NAMALWA (cell line): Measurements from ENCODE around the gene DNAH9.
A peak's percentile ranks its signal among the peaks of the same experiment; 100 is the strongest.

Source experiments
- DNase-seq: peaks from one replicate; pipeline ENCODE4 v3.0.0-alpha.2; 2015; ENCODE audit warnings: low spot score

The DNAH9 gene

GRCh38 chr17:11840831-11841230, 242.6 kb downstream of the DNAH9 start:
- no peak for DNase-seq

- DNase-seq = no peak
These were observed 250.1 kb downstream of the DNAH9 start for GRCh38 chr17:11848330-11848729.

DNA sequence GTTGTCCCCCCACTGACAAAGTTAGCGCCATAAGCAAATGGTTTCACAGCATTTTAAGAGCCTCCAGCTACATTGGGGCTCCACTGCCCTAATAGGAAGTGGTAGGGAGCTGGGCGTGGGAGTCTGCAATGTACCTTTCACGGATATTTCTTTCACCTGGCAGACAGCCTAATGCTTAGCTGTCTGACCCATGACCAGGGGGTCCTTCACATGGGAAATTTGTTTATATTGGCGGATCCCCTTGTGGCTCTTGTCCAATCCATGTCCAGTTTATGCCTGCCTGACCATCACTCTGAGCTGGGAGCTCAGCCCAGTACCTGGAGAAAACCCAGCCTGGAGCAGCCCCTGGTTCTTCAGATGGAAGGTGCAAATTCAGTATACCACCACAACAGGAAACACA, 254.0 kb downstream of the DNAH9 start:
- DNase-seq = no peak

DNA sequence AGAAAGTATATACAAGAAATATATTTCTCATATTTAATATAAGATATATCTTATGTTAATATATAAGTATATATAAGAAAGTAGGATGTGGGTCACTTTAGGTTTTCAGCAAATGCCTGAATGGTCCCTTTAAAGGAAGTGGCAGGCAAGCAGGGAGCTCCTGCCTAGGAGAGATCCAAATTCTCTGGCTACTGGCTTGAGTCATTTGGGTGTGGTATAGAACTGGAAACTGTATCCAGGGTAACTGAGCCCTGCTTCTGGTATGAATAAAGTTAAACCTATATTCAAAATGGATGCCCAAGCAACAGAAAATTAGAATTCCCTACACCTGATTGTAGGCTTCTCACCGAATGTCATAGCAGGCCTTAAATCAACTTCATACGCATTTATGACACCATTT, 254.6 kb downstream of the DNAH9 start:
- DNase-seq = no peak

DNA sequence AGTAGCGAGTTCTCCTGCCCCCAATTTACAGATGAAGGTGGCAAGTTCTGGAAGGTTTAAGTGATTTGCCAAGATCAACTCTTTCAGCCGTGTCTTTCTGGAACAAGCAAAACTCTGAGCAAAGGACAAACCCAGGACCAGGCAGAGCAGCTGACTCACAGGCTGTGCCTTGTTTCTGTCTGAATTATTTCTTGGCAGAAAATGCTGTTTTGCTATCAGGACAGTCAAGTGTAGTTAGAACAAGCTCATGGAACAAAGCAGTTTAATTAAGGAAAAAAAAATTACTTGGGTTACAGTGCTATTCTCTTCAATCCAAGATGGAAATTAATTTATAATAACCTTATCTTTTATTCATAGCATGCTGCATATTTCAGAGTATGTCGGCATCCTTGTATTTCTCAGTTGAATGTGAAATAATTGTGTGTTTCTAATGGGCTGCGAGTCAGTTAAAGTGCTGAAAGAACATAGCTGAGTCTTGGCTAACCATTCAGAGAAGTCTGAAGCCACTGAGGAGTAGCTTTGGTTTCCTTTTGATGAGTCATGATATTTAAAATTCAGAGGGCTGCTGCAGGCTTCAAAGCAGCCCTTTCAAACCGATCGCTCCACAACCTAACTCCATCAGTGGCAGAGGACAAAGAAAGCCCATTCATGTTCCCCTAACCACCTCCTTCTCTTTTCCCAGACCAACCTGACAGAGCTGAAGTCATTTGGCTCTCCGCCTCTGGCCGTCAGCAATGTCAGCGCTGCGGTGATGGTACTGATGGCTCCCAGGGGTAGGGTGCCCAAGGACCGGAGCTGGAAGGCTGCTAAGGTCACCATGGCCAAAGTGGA, 255.3 kb downstream of the DNAH9 start:
- DNase-seq = no peak

DNA sequence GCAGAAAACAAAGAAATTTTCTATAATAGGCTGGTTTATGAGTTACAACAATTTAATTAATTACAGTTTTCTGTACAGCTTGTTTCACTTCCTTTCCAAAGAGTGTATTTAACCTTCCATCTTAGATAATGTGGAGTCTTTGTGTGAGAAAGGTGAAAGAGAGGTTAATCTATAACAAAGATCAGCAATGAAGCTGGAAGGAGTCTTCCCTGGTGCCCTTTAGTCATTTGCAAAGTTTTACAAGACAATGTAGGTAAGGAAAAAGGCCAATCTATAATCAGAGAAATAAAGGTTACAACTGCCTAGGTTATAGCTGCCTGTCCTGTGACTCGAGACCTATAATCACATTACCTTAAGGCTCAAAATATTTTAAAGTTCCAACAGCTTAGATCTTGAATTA, 257.0 kb downstream of the DNAH9 start:
- no peak for DNase-seq

DNA sequence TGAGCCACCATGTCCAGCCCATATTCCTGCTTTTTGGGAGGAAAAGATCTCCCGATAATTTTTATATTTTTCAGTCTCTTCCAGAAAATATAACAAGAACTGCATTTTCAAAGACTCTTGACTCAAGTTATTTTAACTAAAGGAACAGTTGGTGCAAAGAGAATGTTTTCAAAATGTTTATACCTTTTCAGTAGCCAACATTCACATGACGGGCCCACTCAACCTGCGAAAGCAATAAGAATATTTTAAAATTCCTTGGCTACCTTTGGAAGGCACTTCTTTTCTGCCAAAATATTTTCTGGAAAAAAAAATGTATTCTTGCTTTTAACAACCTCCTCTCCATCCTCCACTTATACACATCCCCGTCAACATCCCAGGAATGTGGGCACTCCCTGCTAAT, 258.7 kb downstream of the DNAH9 start:
- DNase-seq = no peak

DNA sequence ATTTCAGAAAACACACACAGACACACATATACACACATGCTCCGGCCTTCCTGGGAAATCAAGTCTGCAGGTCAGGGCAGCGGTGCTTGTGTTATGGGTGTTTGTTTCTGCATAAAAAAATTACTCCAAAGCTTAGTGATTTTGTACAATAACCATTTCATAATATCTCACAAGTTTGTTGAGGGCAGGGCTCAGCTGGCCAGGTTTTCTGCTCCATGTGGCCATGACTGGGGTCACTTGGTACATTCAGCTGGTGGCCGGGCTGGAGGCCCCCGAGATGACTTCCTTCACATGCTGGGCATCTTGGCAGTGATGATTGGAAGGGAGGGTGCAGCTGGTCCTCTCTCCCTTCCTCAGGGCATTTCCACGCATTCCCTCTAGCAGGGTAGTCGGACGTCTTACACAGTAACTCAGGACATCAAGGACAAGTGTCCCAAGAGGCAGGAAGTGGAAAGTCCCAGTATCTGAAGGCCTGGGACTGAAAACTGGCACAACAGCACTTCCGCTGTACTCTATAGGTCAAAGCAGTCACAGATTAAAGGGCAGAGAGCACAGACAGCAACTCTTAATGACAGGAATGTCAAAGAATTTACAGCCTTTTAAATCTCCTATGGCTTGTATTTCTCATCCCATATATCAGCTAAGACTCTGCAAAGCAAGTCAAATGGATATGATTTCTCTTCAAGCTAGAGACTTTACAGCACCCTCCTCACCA, 271.6 kb downstream of the DNAH9 start:
- DNase-seq = no peak

- no peak for DNase-seq
These were observed 273.5 kb downstream of the DNAH9 start for GRCh38 chr17:11871773-11872172.

- DNase-seq = no peak
These were observed 276.5 kb downstream of the DNAH9 start for GRCh38 chr17:11874756-11875155.

- peak; percentile 23 for DNase-seq
These were observed 282.4 kb downstream of the DNAH9 start for GRCh38 chr17:11880714-11881113.

DNA sequence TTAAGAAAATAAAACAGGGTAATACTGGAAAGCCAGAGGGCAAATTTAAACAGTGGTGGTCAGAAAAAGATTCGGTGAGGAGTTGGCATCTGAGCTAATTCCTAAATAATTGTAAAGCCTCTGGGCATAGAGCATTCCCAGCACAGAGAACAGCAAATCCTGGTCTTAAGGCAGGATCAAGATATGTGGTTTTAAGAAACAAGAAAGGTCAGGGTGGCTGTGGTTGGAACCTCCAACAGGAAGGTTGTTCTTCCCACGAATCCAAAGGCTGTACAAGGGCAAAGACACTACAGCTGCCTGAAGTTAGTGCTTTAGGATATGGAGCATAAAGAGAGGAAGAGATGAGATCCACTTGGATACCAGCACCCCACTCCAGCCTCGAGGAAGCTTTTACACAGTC, 284.4 kb downstream of the DNAH9 start:
- no peak for DNase-seq

- DNase-seq = no peak
These were observed 286.8 kb downstream of the DNAH9 start for GRCh38 chr17:11885051-11885450.

- DNase-seq = no peak
These were observed 291.0 kb downstream of the DNAH9 start for GRCh38 chr17:11889266-11889665.

DNA sequence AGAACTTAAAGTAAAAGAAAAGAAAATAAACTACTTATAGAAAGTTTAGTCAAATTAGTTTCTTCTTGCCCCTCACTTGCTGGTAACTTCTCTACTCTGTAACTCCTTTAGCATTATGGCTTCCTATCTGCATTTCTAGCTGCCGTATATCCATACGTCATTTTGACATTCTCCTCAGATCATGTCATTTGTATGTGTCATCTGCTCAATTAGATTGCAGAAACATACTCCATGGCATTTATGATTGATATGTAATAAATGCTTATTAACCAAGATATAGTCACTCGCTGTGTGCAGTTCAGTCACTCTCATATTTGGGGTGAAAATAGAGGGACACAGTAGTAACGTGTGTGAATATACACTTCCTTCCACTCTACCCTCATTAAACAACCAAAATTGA, 295.6 kb downstream of the DNAH9 start:
- no peak for DNase-seq

DNA sequence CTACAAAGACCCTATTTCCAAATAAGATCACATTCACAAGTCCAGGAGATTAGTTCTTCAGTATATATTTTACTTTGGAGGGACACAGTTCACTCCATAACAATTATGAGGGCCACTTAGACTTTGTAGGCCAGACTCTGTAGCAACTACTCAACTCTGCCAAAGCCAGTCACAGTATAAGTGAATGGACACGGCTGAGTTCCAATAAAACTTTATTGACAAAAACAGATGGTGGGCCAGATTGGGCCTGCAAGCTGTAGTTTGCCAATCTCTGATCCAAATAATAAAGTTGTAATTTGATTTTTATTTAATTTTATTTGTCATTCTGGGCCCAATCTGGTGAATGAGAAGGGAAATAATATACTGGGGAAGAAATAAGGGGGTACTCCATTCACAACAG, 297.9 kb downstream of the DNAH9 start:
- DNase-seq = no peak

- no peak for DNase-seq
These were observed 300.4 kb downstream of the DNAH9 start for GRCh38 chr17:11898526-11899235.

GRCh38 chr17:11899537-11899942, 301.3 kb downstream of the DNAH9 start:
- no peak for DNase-seq

DNA sequence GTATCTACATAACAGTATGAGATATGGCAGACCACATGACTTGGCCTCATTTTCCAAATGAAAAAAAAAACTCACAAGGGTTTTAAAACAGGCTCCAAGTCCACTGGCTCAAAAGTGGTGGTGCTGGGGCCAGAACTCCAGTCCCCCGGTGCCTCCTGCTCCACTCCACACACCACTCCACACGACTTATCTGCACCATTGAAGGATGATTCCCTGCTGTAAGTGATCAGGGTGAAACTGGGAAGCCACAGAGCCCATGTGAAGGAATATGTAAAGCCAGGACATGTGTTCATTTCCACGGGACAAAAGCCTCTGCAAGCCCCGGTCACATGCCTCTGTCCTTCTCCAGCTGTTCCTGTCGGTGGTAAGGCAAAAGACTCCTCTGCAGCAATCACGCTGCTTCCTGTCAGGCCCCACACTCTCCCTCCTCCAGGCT, 301.8 kb downstream of the DNAH9 start:
- DNase-seq = no peak

DNA sequence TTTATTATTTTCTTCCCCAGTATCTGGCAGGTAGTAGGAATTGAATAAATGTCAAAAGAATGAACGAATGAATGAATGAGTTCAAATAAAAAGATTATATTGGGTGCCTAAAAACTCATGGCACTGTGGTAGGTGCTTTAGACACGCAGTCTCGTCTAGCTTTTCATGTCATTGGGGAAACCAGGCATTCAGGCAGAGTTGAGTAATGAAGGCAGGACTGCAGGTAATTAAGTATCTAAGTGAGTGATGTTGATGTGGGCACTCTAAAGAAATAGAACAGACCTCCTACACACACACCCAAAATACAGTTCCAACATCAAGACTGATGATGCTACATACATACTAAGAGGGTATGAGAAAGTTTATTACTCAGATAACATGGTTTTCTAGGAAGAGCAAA, 302.4 kb downstream of the DNAH9 start:
- no peak for DNase-seq

GRCh38 chr17:11901931-11902330, 303.7 kb downstream of the DNAH9 start:
- DNase-seq = no peak

DNA sequence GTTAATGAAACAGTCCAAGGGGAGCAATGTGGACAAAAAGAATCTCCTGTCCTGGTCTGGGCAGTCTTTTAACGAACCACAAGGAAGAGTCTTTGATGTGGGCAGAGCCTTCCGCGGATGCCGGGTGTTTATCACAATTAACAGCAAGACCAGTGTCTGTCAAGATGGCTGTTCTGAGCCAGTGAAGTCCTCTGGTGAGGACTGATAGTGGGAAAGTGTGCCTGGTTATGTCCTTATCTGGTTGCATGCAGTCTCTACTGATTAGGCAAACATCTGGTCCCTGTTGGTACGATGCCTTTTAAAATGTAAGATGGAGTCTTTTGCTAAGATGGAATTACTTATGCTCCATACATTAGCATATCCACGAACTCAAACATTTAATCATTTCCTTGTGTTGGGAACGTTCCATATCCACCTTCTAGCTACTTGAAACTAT, 310.5 kb downstream of the DNAH9 start:
- no peak for DNase-seq

- peak; percentile 1 for DNase-seq
These were observed 311.1 kb downstream of the DNAH9 start for GRCh38 chr17:11909348-11909747.
